NB4 (cell line): ENCODE data around the gene CMIP.

Source experiments
- POLR2A ChIP-seq: IDR thresholded peaks from 2 replicates; pipeline ENCODE4 v1.6.1; 2011; ENCODE audit warnings: mild to moderate bottlenecking; ENCODE audit not compliant: insufficient read length; ENCODE audit errors: extremely low read depth
- TF ChIP-seq, protein P1 (sequence below): IDR thresholded peaks from one replicate; pipeline ENCODE4 v1.5.1; 2012; ENCODE audit warnings: low read depth, low read length

DNA sequence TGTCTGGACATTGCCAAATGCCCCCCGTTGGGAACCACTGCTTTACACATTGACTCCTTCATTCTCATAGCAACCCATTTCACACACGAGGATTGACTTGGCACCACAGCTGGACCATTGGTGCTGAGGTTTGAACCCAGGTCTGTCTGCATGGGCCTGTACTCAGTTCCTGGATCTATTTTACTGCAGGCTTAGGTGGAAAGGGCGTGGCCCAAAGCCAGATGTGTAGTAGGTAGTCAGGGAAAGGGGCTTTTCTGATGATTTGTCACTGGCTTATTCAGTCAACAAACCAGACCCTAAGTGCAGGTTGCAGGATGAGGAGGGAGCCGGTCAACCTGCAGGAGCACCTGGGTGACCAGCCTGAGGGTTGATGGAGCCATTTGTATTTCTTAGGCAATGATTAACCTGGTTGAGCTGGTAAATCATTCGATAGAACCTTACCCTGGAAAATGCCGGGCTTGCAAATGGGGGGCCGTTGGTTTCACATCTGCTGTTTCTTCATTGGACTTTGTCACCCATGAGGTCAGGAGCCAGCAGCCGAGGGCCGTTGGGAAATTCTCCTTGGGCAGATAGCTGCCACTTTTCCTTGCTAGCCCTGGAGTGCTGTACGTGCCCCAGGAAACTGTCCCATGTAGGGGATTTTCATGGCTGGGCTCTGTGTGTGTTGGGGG lies 104.4 kb downstream of the CMIP start:
- TF ChIP-seq, protein P1, sequence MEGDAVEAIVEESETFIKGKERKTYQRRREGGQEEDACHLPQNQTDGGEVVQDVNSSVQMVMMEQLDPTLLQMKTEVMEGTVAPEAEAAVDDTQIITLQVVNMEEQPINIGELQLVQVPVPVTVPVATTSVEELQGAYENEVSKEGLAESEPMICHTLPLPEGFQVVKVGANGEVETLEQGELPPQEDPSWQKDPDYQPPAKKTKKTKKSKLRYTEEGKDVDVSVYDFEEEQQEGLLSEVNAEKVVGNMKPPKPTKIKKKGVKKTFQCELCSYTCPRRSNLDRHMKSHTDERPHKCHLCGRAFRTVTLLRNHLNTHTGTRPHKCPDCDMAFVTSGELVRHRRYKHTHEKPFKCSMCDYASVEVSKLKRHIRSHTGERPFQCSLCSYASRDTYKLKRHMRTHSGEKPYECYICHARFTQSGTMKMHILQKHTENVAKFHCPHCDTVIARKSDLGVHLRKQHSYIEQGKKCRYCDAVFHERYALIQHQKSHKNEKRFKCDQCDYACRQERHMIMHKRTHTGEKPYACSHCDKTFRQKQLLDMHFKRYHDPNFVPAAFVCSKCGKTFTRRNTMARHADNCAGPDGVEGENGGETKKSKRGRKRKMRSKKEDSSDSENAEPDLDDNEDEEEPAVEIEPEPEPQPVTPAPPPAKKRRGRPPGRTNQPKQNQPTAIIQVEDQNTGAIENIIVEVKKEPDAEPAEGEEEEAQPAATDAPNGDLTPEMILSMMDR: no peak
- TF ChIP-seq POLR2A: no peak
